ENCODE measurements around the gene MTUS2.

- TF ChIP-seq CTCF (conservative IDR thresholded peaks at IDR 0.05 in 1 of 2, IDR thresholded peaks at IDR 0.05 in 1 of 2; ENCODE audit: low read depth in 1 of 2, low read length in 2 of 2): no peak
- no peak for TF ChIP-seq EZH2 (IDR thresholded peaks at IDR 0.05; ENCODE audit: low read length, missing control alignments)
These were observed 285.6 kb downstream of the MTUS2 start for GRCh38 chr13:29105779-29106178.
